ENCODE results near the gene CPA4.

CPA4 gene

DNA sequence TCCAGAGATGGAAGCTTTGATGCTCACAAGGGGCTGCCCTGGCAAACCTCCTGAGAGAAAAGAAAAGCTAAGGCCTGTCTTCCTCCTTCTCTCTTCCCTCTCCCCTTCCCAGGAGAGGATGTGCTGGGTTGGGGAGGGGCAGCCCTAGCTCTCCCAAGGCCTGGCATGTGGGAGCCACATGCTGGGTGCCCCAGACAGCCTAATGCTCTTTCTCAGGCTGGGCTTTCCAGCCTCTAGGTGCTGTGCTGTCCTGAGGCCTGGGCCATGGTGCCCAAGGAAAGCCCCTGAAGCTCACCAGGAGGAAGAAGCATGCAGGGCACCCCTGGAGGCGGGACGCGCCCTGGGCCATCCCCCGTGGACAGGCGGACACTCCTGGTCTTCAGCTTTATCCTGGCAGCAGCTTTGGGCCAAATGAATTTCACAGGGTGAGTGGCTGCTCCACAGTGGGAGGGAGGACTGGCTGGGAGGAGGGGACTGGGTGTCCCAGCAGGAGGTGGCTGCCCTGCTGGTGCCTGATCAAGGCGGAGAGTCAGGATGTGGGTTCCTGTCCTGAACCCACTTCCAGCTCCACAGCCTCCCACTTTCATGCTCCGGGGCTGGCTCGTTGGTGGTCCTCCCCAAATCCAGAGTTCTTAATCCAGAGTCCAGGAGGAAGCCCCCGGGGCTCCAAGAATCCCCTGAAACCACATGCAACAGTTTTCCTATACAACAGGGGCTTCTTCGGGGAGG lies 53.4 kb downstream of the CPA4 start:
- no peak for FAIRE-seq

DNA sequence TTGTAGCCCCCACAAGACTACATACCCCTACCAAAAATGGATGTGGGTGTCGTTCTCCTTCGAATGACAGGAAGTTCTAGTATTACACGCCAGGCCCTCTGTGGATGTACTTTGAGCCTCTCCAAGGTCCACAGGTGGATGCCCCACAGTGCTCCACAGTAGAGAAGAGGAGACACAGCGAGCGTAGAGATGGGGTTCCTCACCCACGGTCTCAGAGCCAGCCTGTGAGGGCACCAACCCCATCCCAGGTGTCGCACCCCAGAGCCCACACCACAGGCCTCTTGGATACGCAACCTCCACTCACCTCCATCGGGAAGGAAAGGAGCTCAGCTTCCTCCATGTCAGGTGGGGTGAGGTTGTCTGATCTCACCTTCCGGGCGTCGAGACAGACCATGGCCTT lies 54.0 kb downstream of the CPA4 start:
- no peak for FAIRE-seq

DNA sequence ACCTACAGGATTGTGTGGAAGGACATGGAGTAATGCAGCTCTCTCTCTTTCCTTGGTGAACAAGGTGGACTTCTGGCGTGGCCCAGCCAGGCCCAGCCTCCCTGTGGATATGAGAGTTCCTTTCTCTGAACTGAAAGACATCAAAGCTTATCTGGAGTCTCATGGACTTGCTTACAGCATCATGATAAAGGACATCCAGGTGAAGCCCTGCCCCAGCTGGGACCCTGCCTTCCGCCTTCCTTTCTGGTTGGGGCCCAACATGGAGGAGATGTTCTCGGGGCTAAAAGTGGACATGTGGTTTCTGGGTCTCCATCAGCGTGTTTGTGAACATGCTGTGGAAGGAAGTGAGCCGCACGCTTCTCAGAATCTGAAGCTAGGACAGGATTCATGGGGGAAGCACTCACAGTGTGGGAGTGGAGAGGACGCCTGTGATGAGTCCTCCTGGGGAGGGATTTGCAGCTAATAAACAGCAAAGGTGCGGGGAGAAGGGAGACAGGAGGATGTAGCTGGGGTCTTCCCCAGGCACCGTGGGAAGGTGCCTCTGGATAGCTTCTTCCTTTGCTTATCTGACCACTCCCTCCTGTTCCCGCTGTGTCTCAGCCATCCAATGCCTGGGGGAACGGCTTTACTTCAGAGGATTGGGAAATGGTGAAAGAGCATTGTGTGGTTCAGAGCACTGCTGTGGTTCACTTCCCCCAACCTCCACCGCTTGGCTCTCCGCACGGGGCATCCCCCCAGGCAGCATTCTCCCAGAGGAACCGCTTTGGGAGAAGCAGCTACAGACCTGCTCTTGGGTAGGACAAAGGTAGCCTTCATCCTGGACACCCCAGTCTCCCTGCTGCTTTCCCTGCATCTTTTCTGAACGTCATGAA lies 57.2 kb downstream of the CPA4 start:
- FAIRE-seq: no peak

DNA sequence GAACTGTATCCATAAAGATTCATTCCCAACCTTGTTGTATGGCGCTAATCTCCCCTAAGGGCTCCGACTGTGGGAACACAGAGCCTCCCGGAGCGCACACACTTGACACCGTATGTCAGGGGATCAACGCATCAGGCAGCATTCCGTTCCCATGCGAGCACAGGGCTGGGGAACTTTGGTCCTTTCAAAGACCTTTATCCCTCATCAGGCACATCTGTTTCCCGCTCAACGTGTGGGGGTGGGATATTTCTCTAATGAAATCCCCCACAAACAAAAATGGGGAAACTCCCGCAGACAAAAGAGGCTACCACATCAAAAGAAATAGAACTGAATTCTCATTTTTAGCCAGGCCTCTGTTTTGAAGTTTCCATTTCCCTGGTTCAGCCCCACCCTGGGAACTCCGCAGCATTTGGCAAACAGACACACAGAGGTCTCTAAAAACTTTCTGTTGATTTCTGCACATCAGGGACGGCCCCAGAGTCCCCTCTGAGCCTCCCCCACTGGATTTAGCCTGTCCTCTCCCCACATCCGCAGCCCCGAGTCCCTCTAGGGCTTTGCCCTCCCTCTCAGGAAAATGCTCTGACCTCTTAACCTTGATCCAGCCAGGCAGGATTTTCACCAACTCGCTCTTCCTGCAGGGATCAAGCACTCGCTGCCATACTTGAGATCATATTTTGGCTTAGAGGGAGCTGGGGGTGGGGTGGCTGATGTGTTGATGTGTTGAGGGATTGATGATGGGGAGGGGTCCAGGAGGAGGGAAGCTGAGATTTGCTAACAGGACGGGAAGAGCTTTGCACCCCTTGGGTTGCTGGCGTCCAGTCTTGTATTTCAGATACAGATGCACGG lies 58.2 kb downstream of the CPA4 start:
- FAIRE-seq: no peak

DNA sequence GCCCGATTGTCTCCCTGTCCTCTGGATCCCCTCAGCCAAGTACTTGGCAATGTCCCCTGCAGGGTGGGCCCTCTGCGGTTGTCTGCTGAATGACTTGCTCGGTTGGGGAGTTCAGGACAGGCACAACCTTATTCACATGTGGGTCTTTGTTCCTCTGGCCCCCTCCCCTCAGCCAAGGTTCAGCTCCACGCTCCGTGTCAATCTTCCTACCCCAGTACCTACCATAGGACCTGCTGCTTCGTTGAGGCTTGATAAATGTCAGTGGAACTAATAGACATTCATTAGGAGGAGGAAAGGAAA lies 58.8 kb downstream of the CPA4 start:
- FAIRE-seq: no peak

DNA sequence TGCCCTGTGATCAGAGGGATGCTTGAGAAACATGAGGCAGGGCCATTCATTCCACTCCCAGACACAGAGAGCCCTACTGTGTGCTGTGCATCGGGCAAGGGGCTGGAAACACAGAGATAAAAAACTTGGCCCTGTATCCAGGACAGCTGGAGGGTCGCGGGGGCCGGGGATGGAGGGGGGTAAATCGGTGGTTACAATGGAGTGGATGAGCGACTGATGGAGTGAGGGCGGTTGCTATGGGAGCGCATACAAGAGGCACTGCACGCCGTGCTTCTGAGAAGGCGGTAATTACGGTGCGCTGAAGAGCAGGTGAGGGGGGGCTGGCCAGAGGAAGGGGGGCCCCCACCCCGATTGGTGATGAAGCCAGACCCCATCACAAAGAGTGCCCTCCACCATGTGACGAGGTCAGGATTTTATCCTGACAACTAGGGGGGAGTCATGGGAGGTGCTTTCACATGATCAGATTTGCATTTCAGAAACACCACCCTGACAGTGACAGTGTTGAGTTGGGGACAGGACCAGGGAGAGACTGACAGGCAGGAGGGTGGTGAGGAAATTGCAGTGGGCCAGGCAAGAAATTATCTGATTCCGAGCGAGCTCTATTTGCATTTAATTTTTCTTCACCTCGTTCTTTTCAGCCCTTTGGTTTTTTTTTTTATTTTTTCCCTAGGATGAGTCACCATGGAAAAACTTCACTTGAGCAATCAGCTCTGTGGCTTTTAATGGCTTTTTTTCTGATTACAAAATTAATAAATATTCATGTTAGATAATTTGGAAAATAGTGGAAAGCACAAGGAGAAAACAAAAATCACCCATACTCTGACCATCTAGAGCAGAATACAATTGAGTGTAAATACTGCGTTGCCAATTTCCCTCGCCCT lies 59.5 kb downstream of the CPA4 start:
- FAIRE-seq: peak; percentile 73

DNA sequence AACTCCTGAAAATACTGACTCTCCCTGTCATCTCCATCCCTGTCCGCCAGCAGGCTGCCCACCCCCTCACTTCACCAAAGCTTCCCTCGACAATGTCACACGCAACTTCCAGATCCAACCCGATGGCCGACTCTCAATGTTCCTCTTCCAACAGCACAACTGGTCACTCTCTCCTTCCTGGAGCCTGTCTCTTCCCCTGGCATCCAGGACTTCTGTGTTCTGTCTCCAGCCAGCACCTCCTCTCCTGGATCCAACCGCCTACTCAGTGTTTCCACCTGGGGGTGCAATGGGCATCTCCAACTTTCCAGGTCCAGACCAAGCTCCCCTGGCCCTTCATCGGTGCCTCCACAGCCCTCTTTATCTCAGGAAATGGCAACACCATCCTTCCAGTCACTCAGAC lies 60.2 kb downstream of the CPA4 start:
- no peak for FAIRE-seq

DNA sequence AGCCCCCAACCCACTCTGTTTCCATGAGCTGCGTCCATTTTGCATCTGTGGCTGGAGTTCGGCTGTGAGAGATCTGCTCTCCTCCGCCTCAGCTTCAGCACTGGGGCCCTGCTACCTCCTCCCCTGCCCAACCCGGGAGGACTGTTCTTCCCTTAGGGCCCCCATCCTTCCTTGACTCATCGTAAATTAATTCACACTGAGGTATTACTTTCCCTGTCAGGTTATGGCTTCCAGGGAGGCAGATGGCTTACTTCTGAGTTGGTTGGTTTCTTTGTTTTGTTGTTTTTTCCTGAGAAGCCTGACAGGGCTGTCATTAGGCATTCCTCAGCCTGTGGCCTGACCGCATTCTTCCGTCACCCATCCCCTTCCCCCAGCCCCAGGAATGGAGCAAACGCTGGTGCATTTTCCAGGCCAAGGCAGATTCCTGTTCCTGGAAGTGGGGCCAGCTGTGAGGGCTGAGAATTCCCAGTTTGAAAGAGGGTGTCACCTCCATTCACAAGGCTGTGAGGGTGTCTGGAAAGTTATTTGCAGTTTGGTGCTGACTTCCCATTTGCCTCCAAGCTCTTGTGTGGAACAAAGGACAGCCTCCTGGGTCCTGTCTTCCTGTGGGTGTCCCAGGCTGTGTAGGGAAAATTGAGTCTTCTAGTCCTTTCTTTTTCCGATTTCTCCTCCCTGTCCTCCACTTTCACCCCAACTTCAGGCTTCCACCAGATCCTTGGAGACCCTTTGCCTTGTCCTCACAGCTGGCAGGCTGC lies 63.3 kb downstream of the CPA4 start:
- no peak for FAIRE-seq

DNA sequence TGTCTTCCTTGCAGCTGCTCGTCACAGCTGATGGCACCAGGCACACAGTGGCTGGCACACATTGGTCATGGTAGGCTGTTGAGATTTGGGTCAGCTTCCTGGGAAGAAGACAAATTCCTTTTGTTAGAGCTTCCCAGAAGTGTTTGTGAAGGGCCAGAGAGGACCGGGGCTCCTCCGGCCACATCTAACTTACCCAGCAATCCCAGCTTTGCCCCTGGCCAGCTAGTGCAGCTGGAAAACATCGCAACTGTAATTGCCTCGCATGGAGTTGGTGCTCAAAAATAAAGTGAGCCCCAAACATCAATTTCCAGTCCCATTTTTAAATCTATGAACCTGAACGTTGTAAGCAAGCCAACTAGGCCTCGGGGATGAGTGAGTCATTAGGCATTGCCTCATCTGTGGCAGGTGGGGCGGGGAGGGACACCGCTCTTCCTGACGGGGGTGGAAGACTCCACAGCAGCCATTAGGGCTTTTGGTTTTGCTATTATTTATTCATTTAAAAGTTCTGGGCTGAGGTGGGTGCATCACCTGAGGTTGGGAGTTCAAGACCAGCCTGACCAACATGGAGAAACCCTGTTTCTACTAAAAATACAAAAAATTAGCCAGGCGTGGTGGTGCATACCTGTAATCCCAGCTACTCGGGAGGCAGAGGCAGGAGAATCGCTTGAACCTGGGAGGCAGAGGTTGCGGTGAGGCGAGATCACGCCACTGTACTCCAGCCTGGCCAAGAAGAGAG lies 64.1 kb downstream of the CPA4 start:
- FAIRE-seq: no peak

DNA sequence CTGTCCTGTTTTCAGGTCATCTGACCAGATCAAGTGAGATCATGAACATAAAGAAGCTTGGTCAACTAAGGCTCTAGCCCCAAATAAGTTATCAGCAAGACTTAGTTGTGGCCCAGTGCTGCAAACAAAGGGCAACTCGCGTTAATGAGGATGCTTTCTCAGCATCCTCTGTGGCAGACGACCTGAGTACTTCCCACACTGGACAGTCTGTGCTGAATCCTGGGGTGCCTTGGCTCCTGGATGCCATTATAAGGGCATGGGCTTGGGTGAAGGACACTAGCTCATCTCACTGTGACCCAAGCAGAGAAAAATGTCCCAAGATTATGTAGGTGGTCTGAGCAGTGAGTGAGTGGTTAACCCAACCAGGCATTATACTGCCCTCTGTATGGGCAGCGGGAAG lies 65.5 kb downstream of the CPA4 start:
- FAIRE-seq: no peak

DNA sequence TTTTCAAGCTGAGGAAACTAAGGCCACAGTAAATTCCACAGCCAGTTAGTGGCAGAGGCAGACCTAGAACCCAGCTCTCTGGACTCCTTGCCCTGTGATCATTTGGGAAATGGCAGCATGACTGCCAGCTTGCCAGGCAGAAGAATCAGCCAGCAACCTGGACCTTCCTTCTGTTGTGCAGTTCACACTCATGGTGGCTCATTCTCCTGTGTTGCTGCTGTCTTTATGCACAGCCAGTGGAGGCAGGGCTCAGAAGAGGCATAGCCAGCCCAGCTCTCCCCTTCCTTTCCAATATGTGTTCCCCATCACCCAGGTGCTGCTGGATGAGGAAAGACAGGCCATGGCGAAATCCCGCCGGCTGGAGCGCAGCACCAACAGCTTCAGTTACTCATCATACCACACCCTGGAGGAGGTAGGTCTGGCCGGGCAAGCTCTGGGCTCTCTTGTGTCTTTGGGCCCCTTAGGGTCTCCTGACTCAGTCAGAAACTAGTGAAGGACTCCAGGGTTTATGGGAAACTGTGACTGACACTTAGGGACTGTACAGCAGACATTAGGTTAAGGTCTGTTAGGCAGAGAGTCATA lies 66.4 kb downstream of the CPA4 start:
- no peak for FAIRE-seq

DNA sequence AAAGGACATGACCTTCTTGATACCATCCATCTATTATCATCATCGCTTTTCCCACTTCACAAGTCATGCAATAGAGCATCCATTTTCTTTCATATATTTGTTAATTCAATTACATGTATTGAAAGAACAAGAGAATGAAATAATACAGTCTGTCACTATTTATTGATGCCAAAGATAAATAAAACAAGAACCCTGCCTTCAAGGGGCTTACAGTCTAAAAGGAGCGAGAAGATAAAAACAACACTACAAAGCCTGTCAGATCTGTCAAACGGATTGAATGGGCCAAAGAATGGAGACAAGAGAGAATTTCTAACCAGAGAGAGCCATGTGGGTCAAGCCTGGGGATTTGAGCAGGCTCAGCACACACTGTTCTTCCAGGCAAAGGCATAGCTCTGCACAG lies 67.6 kb downstream of the CPA4 start:
- FAIRE-seq: no peak

DNA sequence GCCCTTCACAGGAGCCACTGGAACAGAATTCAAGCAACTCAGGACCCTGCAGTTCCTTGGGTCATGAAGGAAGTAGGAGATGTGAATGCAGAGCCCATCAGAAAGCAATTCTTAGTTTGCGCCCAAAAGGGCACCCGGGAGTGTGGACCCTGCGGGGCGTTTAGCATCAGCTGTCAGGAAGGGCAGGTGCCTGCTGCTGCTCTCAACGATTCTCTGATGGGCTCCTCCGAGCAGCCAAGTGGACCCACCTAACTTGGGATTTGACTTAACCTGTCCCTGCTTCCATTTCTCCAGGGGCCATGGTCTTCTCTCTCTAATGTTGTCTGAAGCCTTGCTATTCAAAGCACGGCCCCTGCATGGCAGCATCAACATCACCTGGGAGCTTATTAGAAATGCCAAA lies 68.7 kb downstream of the CPA4 start:
- FAIRE-seq: no peak

DNA sequence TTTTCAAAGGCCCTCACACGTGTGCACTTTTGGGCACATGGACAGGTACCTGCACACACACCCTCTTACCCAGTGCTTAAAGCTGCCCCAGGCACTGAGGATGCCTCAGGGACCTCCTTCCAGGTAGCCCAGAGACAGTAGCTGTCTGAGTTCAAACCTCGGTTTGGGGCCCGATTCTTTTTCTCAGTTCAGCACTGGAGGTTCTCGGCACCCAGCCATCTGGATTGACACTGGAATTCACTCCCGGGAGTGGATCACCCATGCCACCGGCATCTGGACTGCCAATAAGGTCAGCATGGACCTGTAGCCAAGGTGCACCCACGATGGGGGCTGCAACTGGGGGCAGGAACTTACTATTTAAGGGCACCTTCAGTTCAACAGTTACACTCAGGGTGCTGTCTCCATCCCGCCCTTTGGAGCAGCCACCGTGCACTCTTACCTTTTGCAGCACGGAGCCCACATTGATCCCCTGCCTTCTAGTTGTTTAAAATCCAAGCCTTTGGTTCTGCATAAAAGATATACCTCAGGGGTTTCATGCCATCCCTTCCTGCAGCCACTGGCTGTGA lies 69.4 kb downstream of the CPA4 start:
- no peak for FAIRE-seq

DNA sequence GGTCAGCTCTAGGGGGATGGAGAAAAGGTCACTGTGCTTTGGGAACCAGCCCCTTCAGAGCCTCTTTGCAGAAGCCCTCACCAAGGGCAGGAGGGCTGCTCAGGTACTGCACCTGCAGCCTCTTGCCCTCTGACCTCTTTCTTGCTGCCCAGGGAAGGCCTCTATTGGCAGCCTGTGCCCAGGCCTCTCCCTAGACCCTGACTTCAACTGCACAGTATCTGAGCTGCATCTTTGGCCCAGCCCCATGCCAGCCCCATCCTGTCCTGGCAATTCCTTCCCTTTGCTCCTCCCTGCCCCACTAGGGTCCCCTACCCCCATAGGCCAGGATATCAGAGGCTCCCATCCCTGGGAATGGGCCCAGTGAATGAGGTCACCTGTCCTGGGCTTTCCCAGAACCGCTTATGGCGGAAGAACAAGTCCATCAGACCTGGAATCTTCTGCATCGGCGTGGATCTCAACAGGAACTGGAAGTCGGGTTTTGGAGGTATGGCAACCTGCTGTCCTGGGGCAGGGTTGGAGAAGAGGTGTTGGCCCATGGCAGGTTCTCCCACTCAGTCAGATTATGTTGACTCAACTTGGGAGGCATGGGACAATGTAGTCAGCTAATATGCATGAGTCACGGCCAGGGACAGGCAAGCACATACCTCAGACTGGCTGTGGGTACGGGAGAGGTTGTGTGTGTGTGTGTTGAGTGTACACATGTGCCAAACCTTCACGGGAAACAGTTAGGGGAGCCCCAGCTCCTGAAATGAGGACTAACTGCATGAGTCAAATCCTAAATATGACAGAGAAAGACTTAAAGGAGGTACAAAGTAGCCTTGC lies 70.3 kb downstream of the CPA4 start:
- FAIRE-seq: no peak

DNA sequence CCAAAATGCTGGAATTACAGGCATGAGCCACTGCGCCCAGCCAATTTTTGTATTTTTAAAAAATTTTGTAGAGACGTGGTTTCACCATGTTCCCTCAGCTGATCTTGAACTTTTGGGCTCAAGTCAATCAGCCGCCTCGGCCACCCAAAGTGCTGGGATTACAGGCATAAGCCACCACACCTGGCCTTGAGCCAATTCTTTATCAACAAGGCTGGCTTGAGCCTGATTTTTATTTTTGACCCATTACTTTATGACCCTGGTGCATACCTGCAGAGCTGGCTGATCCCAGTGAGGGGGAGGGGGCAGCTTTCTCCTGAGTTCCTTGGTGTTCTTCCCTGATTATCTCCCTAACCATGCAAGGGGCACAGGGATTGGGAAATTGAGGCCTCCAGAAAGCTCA lies 71.5 kb downstream of the CPA4 start:
- FAIRE-seq: no peak

DNA sequence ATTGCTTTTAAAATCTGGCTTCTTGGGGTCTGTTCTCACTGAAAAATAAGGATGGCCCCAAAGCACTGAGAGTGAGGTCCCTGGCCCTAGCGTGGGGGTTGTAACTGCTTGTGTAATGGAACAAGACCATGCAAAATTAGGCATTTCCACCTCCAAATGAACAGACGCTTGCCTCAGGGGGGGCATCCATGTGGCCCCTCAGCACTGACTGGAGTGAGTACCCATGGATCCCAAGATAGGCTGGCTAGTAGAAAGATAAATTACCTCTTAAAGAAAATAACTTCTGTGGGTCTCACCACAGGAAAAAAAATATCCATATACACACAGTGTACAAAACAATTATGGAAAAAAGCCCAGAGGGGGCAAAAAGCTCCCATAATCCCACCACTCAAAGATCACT lies 72.1 kb downstream of the CPA4 start:
- no peak for FAIRE-seq

DNA sequence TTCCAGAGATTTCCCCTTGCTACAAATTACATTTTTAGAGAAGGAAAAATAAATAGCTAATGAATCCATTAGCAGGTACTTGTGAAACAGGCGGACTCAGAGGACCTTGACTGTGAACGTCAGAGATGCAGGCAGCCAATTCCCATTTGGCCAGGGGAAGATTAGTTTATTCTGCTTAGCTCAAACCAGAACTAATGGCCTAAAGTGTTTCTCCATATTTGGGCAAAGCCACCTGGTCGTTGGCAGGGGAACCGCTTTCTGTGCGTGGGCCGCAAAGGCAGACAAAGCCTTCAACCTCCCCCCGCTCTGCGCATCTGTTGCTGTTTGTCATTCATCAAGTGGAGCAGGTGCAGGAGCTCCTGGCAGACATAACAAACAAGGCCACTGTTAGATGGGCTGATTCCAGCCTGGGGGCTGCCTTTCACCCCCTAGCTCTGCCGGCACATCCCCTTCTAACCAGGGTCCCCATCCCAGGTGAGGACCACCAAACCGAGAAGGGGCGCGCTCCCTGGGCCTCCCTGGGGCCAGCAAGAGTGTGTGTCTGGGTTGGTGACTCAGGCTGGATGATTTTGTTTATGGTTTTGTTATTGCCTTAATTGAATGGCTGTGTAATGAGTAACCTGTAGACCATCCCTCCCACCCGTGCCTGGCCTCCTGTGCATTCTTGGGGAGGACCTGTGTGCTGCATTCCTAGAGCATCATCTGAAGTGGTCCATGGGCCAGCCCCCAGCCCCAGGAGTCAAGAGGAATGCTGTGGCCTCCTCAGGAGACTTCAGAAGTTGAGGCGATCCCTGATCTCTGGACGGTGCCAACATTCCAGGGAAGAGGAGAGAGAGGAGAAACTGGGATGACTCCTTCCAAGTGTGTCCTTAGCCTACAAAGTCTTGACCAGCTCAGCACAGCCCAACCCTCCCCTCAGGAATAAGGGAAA lies 72.8 kb downstream of the CPA4 start:
- FAIRE-seq: peak; percentile 98

All from islet of Langerhans (tissue), 1 donor.